WTC11 (cell line): ENCODE results near the gene MAST4. TPM values are rescaled to one million over a fixed set of nuclear protein-coding genes. Genes with fewer than 3 reads are reported as not detected.

ENCODE experiments used
- ATAC-seq: fragments of 200-7000 bp; cut with Tn5 transposase; 2 replicates; pipeline ENCODE4 v1.10.0; 2021; ENCODE audit warnings: mild to moderate bottlenecking, moderate library complexity
- CTCF ChIA-PET: fragments of 300-600 bp; sonication (Branson Sonifier 250); formaldehyde crosslinking; loops from one replicate; lab custom pipeline; 2021; ENCODE audit warnings: antibody characterized with exemption; lab: Charles Lee
- POLR2A ChIA-PET: fragments of 350-600 bp; sonication (Branson Sonifier 250); formaldehyde crosslinking; loops from one replicate; lab custom pipeline; 2021; ENCODE audit warnings: antibody characterized with exemption; lab: Charles Lee
- DNase-seq: peaks from one replicate; pipeline ENCODE4 v3.0.0; 2021; ENCODE audit warnings: low spot score
- H3K27ac Mint-ChIP-seq: 2 replicates; pipeline ENCODE4 v1.8.0; 2021; ENCODE audit warnings: mixed read lengths
- H3K27me3 Mint-ChIP-seq: 2 replicates; pipeline ENCODE4 v1.8.0; 2021; ENCODE audit warnings: low read depth, mild to moderate bottlenecking, moderate library complexity, mixed read lengths
- H3K36me3 Mint-ChIP-seq: 2 replicates; pipeline ENCODE4 v1.8.0; 2021; ENCODE audit warnings: mixed read lengths
- H3K4me1 Mint-ChIP-seq: 2 replicates; pipeline ENCODE4 v1.8.0; 2022; ENCODE audit warnings: mixed read lengths
- H3K4me3 Mint-ChIP-seq: 2 replicates; pipeline ENCODE4 v1.8.0; 2021; ENCODE audit warnings: mild to moderate bottlenecking, moderate library complexity, mixed read lengths
- H3K9me3 Mint-ChIP-seq: 2 replicates; pipeline ENCODE4 v1.8.0; 2021; ENCODE audit warnings: mixed read lengths
- ATF1 ChIP-seq: sonication (generic); formaldehyde crosslinking; IDR thresholded peaks from 2 replicates; pipeline ENCODE4 v1.8.1; 2023; ENCODE audit warnings: mild to moderate bottlenecking, moderate library complexity, missing genetic modification reagents
- ATF3 ChIP-seq: sonication (generic); formaldehyde crosslinking; conservative IDR thresholded peaks from 2 replicates; pipeline ENCODE4 v1.8.1; 2022; ENCODE audit warnings: mild to moderate bottlenecking, missing genetic modification reagents
- CBFB ChIP-seq: sonication (generic); formaldehyde crosslinking; IDR thresholded peaks from 2 replicates; pipeline ENCODE4 v1.8.1; 2022; ENCODE audit warnings: mild to moderate bottlenecking, low read depth, missing genetic modification reagents
- E2F1 ChIP-seq: sonication (generic); formaldehyde crosslinking; IDR thresholded peaks from 2 replicates; pipeline ENCODE4 v1.8.0; 2022; ENCODE audit warnings: mild to moderate bottlenecking, missing genetic modification reagents
- GTF2I ChIP-seq: fragments of 250-450 bp; sonication (Bioruptor Pico); conservative IDR thresholded peaks from 2 replicates; pipeline ENCODE4 v1.4.0; 2021; ENCODE audit warnings: mild to moderate bottlenecking
- HMGXB4 ChIP-seq: sonication (generic); formaldehyde crosslinking; IDR thresholded peaks from 2 replicates; pipeline ENCODE4 v1.8.1; 2023; ENCODE audit warnings: mild to moderate bottlenecking, moderate library complexity, missing genetic modification reagents
- MLX ChIP-seq: sonication (generic); formaldehyde crosslinking; IDR thresholded peaks from 2 replicates; pipeline ENCODE4 v1.8.1; 2023; ENCODE audit warnings: mild to moderate bottlenecking, missing genetic modification reagents, moderate library complexity
- MXD4 ChIP-seq: fragments of 250-450 bp; sonication (Bioruptor Pico); IDR thresholded peaks from 2 replicates; pipeline ENCODE4 v1.8.0; 2021; ENCODE audit warnings: mild to moderate bottlenecking, moderate library complexity, borderline replicate concordance
- NFE2L1 ChIP-seq: sonication (generic); formaldehyde crosslinking; IDR thresholded peaks from 2 replicates; pipeline ENCODE4 v1.8.1; 2023; ENCODE audit warnings: missing genetic modification reagents
- STAT6 ChIP-seq: sonication (generic); formaldehyde crosslinking; conservative IDR thresholded peaks from 2 replicates; pipeline ENCODE4 v1.8.1; 2023; ENCODE audit warnings: mild to moderate bottlenecking, low read depth, missing genetic modification reagents, moderate library complexity
- TEAD1 ChIP-seq: sonication (generic); formaldehyde crosslinking; IDR thresholded peaks from 2 replicates; pipeline ENCODE4 v1.8.0; 2022; ENCODE audit warnings: mild to moderate bottlenecking, missing genetic modification reagents
- ZBTB21 ChIP-seq: sonication (generic); formaldehyde crosslinking; IDR thresholded peaks from 2 replicates; pipeline ENCODE4 v1.8.1; 2023; ENCODE audit warnings: mild to moderate bottlenecking, missing genetic modification reagents, borderline replicate concordance
- ZMAT4 ChIP-seq: fragments of 250-450 bp; sonication (Bioruptor Pico); IDR thresholded peaks from 2 replicates; pipeline ENCODE4 v1.9.0; 2021; ENCODE audit warnings: mild to moderate bottlenecking
- ZNF219 ChIP-seq: sonication (generic); formaldehyde crosslinking; IDR thresholded peaks from 2 replicates; pipeline ENCODE4 v1.8.0; 2023; ENCODE audit warnings: missing genetic modification reagents, mild to moderate bottlenecking, borderline replicate concordance
- ZNF423 ChIP-seq: fragments of 250-450 bp; sonication (Bioruptor Pico); IDR thresholded peaks from 2 replicates; pipeline ENCODE4 v2.1.2; 2022; ENCODE audit warnings: mild to moderate bottlenecking, moderate library complexity
- ZNF671 ChIP-seq: fragments of 250-450 bp; sonication (Bioruptor Pico); IDR thresholded peaks from 2 replicates; pipeline ENCODE4 v1.8.0; 2021; ENCODE audit warnings: mild to moderate bottlenecking
- ZSCAN18 ChIP-seq: fragments of 250-450 bp; sonication (Bioruptor Pico); IDR thresholded peaks from 2 replicates; pipeline ENCODE4 v2.1.2; 2022; ENCODE audit warnings: mild to moderate bottlenecking, moderate library complexity
- total RNA-seq: library from RNA; stranded (reverse); gene quantifications from 3 replicates; pipeline ENCODE4 v1.2.3, GENCODE V29; 2021
- TF ChIP-seq, protein P1 (sequence below): sonication (generic); formaldehyde crosslinking; IDR thresholded peaks from 2 replicates; pipeline ENCODE4 v1.8.1; 2023; ENCODE audit warnings: mild to moderate bottlenecking, missing genetic modification reagents, borderline replicate concordance
- TF ChIP-seq, protein P2 (sequence below): fragments of 250-450 bp; sonication (Bioruptor Pico); conservative IDR thresholded peaks from 2 replicates; pipeline ENCODE4 v1.9.0; 2021; ENCODE audit warnings: mild to moderate bottlenecking
- TF ChIP-seq, protein P3 (sequence below): sonication (generic); formaldehyde crosslinking; IDR thresholded peaks from 2 replicates; pipeline ENCODE4 v1.8.1; 2023; ENCODE audit warnings: mild to moderate bottlenecking, missing genetic modification reagents

The MAST4 gene
- total RNA-seq, 1 experiment from 2014 or later, result 8.0 TPM

DNA sequence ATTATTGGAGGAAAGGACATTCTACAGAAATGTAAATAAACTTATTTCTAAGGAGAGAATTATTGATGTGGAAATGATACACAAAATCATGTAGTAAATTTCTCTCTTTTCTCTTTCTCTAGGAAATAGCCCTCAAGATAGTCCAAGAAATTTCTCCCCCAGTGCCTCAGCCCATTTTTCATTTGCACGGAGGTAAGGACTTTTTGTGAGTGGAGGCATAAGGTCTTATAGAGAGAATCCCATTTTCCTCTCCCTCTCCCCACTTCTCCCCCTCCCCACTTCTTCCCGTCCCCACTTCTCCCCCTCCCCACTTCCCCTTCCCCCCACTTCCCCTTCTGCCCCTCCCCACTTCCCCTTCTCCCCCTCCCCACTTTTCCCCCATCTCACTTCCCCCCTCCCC, 493.8 kb downstream of the MAST4 start (continued):
- no peak for TF ChIP-seq ATF1 (CRISPR knock-in tag)
- TF ChIP-seq STAT6 (CRISPR knock-in tag), result no peak
- no peak for TF ChIP-seq ZNF671

- peaks cover 37% of the 10 kb centered on the region for H3K4me1 Mint-ChIP-seq
- 0 out of 2 replicates have a peak overlapping the region, but pooled peaks have one; percentile 32 for H3K27ac Mint-ChIP-seq
- DNase-seq, result no peak
- no peaks in the 10 kb centered on the region for H3K27me3 Mint-ChIP-seq
- CTCF ChIA-PET, result no interaction called here
- ATAC-seq, result no peak
- H3K36me3 Mint-ChIP-seq, result peaks cover 2% of the 10 kb centered on the region; the same call in 1 of the 2 replicates
- H3K4me3 Mint-ChIP-seq, result no peak overlapping the region
- no peak for TF ChIP-seq GTF2I
- TF ChIP-seq ZSCAN18, result no peak
- TF ChIP-seq E2F1 (CRISPR knock-in tag), result no peak
- no peak for TF ChIP-seq CBFB (CRISPR knock-in tag)
- TF ChIP-seq MXD4 (CRISPR knock-in tag), result no peak
- TF ChIP-seq ATF3 (CRISPR knock-in tag), result no peak
- TF ChIP-seq MLX (CRISPR knock-in tag), result no peak
- TF ChIP-seq, protein P1, sequence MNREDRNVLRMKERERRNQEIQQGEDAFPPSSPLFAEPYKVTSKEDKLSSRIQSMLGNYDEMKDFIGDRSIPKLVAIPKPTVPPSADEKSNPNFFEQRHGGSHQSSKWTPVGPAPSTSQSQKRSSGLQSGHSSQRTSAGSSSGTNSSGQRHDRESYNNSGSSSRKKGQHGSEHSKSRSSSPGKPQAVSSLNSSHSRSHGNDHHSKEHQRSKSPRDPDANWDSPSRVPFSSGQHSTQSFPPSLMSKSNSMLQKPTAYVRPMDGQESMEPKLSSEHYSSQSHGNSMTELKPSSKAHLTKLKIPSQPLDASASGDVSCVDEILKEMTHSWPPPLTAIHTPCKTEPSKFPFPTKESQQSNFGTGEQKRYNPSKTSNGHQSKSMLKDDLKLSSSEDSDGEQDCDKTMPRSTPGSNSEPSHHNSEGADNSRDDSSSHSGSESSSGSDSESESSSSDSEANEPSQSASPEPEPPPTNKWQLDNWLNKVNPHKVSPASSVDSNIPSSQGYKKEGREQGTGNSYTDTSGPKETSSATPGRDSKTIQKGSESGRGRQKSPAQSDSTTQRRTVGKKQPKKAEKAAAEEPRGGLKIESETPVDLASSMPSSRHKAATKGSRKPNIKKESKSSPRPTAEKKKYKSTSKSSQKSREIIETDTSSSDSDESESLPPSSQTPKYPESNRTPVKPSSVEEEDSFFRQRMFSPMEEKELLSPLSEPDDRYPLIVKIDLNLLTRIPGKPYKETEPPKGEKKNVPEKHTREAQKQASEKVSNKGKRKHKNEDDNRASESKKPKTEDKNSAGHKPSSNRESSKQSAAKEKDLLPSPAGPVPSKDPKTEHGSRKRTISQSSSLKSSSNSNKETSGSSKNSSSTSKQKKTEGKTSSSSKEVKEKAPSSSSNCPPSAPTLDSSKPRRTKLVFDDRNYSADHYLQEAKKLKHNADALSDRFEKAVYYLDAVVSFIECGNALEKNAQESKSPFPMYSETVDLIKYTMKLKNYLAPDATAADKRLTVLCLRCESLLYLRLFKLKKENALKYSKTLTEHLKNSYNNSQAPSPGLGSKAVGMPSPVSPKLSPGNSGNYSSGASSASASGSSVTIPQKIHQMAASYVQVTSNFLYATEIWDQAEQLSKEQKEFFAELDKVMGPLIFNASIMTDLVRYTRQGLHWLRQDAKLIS, result no peak
- TF ChIP-seq, protein P2, sequence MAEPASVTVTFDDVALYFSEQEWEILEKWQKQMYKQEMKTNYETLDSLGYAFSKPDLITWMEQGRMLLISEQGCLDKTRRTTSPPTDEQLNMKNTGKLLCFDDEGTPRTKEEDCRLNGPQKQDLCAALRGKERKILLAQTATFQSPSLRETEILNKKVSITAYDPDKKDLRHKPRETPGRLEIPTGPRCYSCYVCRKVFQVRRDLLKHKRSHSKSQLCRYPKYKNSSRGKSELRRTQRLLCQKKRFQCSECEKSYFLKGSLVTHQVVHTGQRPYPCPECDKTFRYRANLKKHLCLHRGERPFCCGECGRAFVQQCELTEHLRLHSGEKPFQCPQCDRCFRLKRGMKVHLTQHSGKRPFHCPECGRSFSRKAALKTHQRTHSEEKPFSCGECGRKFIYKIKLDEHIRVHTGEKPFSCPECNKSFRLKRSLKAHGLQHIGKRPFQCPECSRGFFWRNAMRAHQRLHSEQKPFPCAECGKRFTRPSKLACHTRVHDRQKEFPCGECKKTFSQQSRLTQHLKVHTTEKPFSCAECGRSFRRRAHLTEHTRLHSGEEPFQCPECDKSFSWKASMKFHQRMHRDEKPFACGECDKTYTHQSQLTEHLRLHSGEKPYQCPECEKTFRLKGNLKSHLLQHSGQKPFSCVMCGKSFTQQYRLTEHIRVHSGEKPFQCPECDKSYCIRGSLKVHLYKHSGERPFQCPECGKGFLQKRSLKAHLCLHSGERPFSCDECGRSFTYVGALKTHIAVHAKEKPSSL (CRISPR knock-in tag), result no peak
- TF ChIP-seq ZNF219, result no peak
- TF ChIP-seq ZBTB21, result no peak
- TF ChIP-seq NFE2L1 (CRISPR knock-in tag), result no peak
- no peak for TF ChIP-seq ZNF423 (CRISPR knock-in tag)
- TF ChIP-seq ZMAT4 (CRISPR knock-in tag), result no peak
- no peak for TF ChIP-seq TEAD1
- TF ChIP-seq HMGXB4 (CRISPR knock-in tag), result no peak
- TF ChIP-seq, protein P3, sequence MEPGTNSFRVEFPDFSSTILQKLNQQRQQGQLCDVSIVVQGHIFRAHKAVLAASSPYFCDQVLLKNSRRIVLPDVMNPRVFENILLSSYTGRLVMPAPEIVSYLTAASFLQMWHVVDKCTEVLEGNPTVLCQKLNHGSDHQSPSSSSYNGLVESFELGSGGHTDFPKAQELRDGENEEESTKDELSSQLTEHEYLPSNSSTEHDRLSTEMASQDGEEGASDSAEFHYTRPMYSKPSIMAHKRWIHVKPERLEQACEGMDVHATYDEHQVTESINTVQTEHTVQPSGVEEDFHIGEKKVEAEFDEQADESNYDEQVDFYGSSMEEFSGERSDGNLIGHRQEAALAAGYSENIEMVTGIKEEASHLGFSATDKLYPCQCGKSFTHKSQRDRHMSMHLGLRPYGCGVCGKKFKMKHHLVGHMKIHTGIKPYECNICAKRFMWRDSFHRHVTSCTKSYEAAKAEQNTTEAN (CRISPR knock-in tag), result no peak
- TF ChIP-seq, all 79 proteins: peak for 0
- POLR2A ChIA-PET, result no interaction called here
- H3K9me3 Mint-ChIP-seq, result no peaks in the 10 kb centered on the region
Measured at GRCh38 chr5:67090593-67090992, 494.4 kb downstream of the MAST4 start.
